COLO668 (cell line): Measurements from ENCODE around the gene SFMBT2.
"Not testable (repeated sequence)": the region's sequence is repeated elsewhere in the genome, so short reads cannot be mapped to it uniquely, and the experiment has no call there.

ENCODE experiments used
- DNase-seq: peaks from one replicate; lab custom pipeline; 2025; ENCODE audit not compliant: unreplicated experiment; lab: John Stamatoyannopoulos, UW

The SFMBT2 gene

DNA sequence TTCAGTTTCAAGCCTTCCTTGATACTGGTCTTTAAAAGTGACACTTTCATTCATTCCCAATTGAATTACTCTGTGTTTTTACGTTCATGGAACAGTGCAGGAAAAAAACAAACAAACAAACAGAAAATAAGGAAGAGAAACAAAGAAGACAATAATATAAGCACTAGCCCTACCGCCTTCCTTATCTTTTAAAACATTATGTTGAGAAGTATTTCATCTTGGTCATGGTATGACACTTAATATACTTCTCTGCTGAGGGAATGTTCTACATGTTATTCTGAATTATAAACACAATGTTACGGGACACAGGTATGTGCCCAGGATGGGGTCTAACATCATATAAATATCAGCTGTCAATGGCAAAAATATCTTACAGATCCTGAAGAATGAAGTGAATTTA, 176.7 kb downstream of the SFMBT2 start:
- DNase-seq: no peak

DNA sequence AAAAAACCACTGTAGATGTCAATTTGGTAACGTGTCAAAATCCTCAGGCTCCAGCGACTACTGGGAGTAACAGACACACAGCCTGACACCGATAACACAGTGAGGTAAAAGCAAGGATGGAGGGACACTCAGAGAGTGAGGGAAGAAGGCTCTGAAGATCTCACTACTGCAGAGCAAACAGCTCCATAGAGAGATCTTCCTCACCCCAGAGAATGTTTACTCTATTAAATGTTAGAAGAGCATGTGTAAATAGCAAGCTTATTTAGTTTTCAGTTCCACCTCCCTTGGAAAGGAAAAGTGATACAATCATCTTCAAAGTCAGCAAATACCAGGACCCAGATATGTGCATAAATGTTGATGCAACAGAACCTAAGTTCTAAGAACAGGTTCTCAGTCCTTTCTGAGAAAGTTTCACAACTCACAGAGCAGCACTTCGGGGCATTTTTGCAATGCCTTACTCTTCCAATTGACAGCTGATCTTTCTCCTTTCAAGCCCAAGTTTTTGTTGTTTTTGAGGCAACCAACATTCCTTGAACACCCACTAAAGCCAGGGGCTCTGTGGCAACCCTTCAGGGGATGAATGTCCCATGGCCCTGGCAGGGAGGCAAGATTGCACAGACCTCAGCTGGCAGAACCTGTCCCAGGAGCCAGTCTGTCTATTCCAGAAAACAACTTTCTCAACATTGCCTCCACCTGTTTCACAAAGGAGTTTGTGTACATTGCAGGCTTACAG, 177.4 kb downstream of the SFMBT2 start:
- DNase-seq: no peak

- no peak for DNase-seq
Observed at GRCh38 chr10:7231509-7232414, 179.1 kb downstream of the SFMBT2 start.

DNA sequence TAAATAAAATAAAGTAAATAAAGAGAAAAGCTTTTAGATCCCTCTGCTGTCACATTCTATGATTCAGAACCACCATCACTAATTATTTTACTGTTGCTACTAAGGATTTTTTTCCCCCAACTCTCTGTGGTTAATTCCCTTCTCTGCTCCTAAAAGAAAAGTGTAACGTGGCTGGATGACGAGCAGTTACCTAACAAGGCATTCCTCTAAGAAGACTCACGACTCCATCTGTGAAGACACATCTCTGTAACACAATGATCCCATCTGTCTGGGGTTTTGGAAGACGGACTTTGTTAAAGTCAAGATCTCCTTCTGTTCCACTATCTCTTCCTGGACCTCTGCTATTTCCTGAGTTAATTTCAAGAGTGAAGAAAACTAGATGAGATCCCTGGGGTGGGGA, 179.9 kb downstream of the SFMBT2 start:
- DNase-seq: no peak

DNA sequence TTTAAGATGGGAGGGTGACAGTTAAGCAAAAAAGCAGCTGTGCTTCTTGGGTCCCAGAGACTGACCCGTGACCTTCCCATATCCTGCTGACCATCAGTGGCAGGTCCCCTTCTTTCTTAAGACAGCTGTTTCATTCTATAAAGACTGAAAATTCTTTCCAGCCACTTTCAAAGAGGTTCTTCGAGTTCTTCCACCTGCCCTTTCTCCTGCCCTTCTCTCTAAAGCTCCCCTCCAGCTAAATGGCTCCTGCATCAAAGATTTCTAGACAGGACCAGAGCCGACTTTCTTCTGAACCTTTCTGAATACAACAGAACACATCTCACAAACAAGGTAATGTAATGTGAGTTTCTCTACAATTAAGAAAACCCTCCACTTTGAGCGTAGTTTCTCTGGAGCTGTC, 180.8 kb downstream of the SFMBT2 start:
- DNase-seq: no peak

GRCh38 chr10:7225133-7225532, 185.7 kb downstream of the SFMBT2 start:
- DNase-seq: no peak

- no peak for DNase-seq
Observed at GRCh38 chr10:7218968-7219367, 191.9 kb downstream of the SFMBT2 start.

- not testable (repeated sequence) for DNase-seq
Observed at GRCh38 chr10:7212696-7213095, 198.1 kb downstream of the SFMBT2 start.

- no peak for DNase-seq
Observed at GRCh38 chr10:7211857-7212577, 198.8 kb downstream of the SFMBT2 start.

GRCh38 chr10:7210516-7210915, 200.3 kb downstream of the SFMBT2 start:
- DNase-seq: no peak

DNA sequence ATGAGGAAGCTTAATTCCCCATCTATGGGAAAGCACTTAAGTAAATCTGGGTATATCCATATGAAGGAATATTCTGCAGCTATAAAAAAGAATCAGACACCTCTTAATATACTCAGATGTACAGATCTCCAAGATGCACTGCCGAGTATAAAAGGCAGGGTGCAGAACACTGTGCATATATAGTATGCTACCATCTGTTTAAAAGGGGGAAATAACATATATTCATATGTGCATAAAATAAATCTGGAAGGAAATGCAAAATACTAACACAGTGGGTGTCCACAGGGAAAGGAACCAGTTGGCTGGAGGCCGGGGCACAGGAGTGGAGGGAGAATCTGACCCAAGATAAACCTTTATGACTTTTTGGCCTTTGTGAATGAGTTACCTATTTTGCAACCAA, 201.4 kb downstream of the SFMBT2 start:
- DNase-seq: no peak

GRCh38 chr10:7206412-7207100, 204.3 kb downstream of the SFMBT2 start:
- no peak for DNase-seq

- DNase-seq: no peak
Observed at GRCh38 chr10:7205656-7206055, 205.2 kb downstream of the SFMBT2 start.

DNA sequence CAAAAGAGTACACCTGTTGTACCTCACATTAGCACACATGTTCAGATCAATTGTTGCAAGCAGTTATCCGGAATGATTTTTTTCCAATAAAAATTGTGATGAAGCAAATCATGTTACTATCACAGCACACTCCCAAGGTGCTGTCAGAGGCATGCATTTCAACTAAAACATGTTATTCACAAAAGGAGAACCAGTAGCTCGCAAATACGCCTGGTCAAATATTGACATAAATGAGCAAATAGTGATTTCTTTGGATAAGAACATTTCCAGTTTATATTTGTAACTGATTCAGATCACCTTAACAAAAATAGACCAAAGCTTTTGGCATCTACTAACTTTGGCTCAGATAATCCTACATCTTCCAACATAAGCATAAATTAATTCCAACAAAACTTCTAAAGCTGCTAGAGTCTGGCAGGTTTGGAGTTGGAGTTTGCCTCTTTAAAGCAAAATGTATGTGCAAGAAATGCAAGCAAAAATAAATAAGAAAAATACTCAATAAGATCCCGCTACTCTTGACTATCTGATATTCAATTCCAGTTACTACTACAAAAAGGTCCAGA, 208.0 kb downstream of the SFMBT2 start:
- DNase-seq: no peak

DNA sequence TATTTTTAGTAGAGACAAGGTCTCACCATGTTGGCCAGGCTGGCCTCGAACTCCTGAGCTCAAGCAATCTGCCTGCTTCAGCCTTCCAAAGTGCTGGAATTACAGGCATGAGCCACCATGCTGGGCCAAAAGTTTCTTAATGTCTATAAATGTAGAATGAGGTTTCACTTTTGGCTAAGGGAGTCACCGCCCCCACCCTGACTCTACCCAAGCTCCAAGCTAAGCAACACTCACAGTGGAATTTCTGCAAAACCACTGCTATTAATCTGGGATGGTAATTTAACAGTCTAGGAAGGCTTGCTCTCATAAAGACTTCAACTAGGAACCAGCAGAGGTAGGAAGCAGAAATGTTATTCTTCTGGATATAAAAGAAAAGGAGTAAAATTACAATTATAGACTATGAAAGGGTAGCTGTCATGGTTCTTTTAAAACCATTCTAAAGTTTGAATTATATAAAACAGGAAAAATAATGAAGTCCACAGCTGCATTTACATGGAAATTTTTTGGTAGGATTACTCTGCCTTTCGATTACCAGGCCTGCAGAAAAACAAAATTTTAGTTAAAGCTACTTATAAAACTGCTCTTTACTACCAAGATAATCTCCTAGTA, 211.6 kb downstream of the SFMBT2 start:
- DNase-seq: no peak

GRCh38 chr10:7196284-7196683, 214.6 kb downstream of the SFMBT2 start:
- DNase-seq: no peak

- DNase-seq: no peak
Observed at GRCh38 chr10:7195118-7195517, 215.7 kb downstream of the SFMBT2 start.

DNA sequence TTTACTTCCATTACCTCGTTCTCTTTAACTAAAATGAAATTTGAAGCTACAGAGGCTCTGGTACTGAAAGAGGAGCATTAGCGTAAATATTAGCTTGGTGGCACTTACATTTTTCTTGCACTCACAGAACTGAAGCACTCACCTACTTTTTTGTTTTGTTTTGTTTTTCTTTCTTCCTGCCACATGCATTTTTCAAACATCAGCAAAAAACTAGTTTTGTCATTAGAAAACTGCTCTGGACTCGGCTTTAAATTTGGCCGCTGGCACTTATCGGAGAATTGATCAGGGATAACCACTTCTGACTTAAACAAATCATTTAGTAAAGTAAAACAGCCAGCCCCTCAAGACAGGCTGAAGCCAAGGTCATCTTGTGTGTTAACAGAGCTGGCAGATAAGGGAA, 216.3 kb downstream of the SFMBT2 start:
- DNase-seq: no peak

DNA sequence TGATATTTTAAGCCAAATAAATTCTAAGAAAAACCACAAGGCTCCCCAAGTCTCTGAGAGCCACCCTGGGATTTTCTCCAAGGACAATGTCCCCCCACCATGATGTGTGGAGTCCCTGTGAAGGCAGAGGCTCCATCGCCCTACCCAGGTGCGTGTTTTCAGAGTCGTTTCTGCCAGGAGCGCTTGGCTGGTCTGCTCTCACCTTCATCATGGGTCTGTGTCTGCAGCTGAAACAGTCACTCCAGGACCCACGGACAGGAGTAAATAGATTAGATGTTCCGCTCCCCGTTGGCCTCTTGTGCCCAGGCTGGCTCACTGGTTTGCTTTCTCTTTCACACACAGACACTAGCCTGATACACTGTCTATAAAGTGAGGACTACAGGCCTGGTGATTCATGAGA, 217.5 kb downstream of the SFMBT2 start:
- DNase-seq: no peak

- DNase-seq: no peak
Observed at GRCh38 chr10:7192831-7193361, 217.9 kb downstream of the SFMBT2 start.
